Measurements from ENCODE around the gene MAPRE3. TPM values are rescaled to one million over a fixed set of nuclear protein-coding genes. Genes with fewer than 3 reads are reported as not detected.

MAPRE3 gene
- total and polyA plus RNA-seq, 11 donors, result 27.4 to 65.0 (median 42.3) TPM

DNA sequence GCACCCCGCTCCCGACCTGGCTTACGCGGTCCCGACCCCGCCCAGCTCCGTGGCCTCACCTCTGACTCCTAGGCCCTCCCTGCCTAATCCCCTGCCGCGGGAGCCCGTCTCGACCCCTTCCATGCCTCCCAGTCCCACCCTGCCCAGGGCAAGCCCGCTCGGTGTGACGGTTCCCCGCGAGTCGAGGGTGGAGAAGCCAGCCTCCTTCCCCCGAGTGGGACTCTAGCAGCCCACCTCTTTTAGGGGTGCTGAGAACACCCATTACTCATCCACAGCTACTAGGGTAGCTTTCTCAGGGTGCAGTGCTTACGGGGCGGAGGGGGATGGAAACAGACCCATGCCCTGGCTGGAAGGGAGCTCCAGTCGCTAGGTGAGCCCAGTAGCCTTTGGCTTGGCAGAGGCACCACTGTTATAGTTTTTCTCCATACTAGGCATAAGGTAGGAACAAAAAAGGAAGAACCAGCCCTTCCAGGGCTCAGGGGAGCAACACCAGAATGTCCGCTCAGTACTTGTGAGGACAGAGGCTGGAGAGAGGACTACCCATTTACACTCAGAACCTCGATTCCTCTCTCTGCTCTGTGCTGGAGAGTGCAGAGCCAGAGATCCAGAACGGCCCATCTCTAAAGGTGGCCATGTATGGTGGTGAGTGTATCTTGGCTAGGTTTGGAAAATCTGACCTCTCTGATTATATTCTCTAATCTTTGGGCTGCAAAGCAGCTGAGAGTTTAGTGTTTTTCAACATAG lies 81.6 kb downstream of the MAPRE3 start:
- Histone ChIP-seq H3K27me3 (no peaks in the 10 kb centered on the region), H3K9me3 (no peaks in the 10 kb centered on the region), H3K36me3 (peaks cover 0 to 41% (median 34%) of the 10 kb centered on the region in 9 donors), H3K27ac (peak overlapping the region; percentile 43 to 95 (median 90)), H3K4me1 (peaks cover 0 to 25% (median 12%) of the 10 kb centered on the region in 12 donors), H3K4me3 (peak overlapping the region; percentile 73 to 97 (median 91))
- DNase-seq (peak in 3 of 5 donors; percentile 49 to 76 (median 51)), ATAC-seq (no peak)
- no peak for TF ChIP-seq POLR2A (IDR thresholded peaks at IDR 0.05)
- TF ChIP-seq, protein P1, sequence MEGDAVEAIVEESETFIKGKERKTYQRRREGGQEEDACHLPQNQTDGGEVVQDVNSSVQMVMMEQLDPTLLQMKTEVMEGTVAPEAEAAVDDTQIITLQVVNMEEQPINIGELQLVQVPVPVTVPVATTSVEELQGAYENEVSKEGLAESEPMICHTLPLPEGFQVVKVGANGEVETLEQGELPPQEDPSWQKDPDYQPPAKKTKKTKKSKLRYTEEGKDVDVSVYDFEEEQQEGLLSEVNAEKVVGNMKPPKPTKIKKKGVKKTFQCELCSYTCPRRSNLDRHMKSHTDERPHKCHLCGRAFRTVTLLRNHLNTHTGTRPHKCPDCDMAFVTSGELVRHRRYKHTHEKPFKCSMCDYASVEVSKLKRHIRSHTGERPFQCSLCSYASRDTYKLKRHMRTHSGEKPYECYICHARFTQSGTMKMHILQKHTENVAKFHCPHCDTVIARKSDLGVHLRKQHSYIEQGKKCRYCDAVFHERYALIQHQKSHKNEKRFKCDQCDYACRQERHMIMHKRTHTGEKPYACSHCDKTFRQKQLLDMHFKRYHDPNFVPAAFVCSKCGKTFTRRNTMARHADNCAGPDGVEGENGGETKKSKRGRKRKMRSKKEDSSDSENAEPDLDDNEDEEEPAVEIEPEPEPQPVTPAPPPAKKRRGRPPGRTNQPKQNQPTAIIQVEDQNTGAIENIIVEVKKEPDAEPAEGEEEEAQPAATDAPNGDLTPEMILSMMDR (IDR thresholded peaks at IDR 0.05), result no peak
- intact Hi-C loops (cut with DNase I), result loop anchor here in 6 of 10 donors (1.0 to 5.0 kb wide), 6 partner anchors 19 to 35 kb away; partner anchors contain the start of genes KHK (in 3 of the 6) and OST4 (in 2 of the 6)
- 5 to 13% (median 8%) methylated on average over 8 to 24 of the region's 24 CpGs for WGBS, 4 donors

DNA sequence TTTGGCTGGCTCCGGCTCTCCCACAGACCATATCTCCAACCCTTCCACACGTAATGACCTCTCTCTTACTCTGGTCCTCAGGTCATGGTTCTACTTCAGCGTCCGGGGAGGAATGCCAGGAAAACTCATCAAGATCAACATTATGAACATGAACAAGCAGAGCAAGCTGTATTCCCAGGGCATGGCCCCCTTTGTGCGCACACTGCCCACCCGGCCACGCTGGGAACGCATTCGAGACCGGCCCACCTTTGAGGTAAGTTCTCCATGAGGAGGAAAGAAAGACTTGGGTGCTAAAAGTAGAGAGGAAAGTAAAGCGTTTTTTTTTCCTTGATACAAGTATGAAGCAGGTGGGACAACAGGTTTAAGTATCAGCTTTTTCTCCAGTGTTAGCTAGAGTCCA lies 82.9 kb downstream of the MAPRE3 start:
- peak in 1 of 5 donors; percentile 19 for DNase-seq
- intact Hi-C loops (cut with DNase I), result loop anchor here in 1 of 10 donors (5.0 kb wide), 1 partner anchor 34 kb away; the partner anchor contains the start of gene KHK
- H3K4me1 ChIP-seq, result peaks cover 0 to 25% (median 12%) of the 10 kb centered on the region in 12 donors
- H3K27me3 ChIP-seq, result no peaks in the 10 kb centered on the region
- no peak overlapping the region for H3K27ac ChIP-seq
- ATAC-seq, result no peak
- TF ChIP-seq POLR2A (IDR thresholded peaks at IDR 0.05), result no peak
- TF ChIP-seq, protein P1 (IDR thresholded peaks at IDR 0.05), result no peak
- H3K4me3 ChIP-seq, result no peak overlapping the region
- H3K36me3 ChIP-seq, result peaks cover 0 to 53% (median 46%) of the 10 kb centered on the region in 9 donors
- WGBS, 4 donors, result 83 to 94% (median 87%) methylated on average over 11 of the region's 11 CpGs
- no peaks in the 10 kb centered on the region for H3K9me3 ChIP-seq

DNA sequence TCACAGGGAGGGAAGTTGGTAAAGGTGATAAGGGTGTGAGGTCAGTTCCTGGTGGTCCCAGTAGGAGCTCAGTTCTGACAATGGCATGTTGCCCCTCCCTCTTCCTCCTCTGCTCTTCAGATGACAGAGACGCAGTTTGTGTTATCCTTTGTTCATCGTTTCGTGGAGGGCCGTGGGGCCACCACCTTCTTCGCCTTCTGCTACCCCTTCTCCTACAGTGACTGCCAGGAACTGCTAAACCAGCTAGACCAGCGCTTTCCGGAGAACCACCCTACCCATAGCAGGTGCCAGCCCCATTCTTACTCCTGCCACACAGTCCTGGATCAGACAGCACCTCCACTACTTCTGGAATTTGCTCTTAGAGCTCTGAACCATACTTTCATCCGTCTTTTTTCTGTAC lies 83.3 kb downstream of the MAPRE3 start:
- Histone ChIP-seq H3K27me3 (no peaks in the 10 kb centered on the region), H3K4me3 (no peak overlapping the region), H3K36me3 (peaks cover 0 to 55% (median 51%) of the 10 kb centered on the region in 9 donors), H3K27ac (no peak overlapping the region), H3K9me3 (no peaks in the 10 kb centered on the region), H3K4me1 (peaks cover 0 to 25% (median 12%) of the 10 kb centered on the region in 12 donors)
- ATAC-seq, result no peak
- no peak for DNase-seq
- TF ChIP-seq, protein P1 (IDR thresholded peaks at IDR 0.05), result no peak
- TF ChIP-seq POLR2A (IDR thresholded peaks at IDR 0.05), result no peak
- intact Hi-C loops (cut with DNase I), result loop anchor here in 1 of 10 donors (2.0 to 5.0 kb wide), 2 partner anchors 15 to 34 kb away; partner anchors contain the start of gene KHK
- 79 to 86% (median 85%) methylated on average over 8 of the region's 8 CpGs for WGBS, 4 donors

DNA sequence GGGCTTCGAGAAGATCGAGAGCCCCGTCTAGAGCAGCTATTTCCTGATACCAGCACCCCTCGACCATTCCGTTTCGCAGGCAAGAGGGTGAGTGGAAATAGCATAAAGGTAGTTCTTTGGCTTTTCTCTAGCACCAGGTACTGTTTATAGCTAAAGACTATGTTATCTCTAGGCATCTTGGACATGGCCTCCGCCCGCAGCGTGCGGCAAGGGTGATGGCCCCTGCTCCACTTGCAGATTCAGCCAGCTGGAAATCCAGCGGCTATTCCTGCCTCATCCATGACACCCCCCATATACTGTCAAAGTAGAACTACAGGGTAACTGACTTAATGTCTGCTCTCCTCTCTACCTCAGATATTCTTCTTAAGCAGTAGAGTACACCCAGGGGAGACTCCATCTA lies 84.3 kb downstream of the MAPRE3 start:
- H3K4me1 ChIP-seq, result peaks cover 0 to 19% (median 8%) of the 10 kb centered on the region in 12 donors
- DNase-seq, result no peak
- H3K4me3 ChIP-seq, result no peak overlapping the region
- intact Hi-C loops (cut with DNase I), result loop anchor here in 1 of 10 donors (2.0 to 5.0 kb wide), 2 partner anchors 14 to 33 kb away; partner anchors contain the start of gene KHK
- H3K27me3 ChIP-seq, result no peaks in the 10 kb centered on the region
- no peak for ATAC-seq
- H3K36me3 ChIP-seq, result peaks cover 0 to 64% (median 60%) of the 10 kb centered on the region in 9 donors
- 95 to 96% (median 96%) methylated on average over 11 of the region's 11 CpGs for WGBS, 4 donors
- no peak overlapping the region for H3K27ac ChIP-seq
- TF ChIP-seq POLR2A (IDR thresholded peaks at IDR 0.05), result no peak
- no peaks in the 10 kb centered on the region for H3K9me3 ChIP-seq
